Measurements from ENCODE around the gene AGAP1. TPM values are rescaled to one million over a fixed set of nuclear protein-coding genes. Genes with fewer than 3 reads are reported as not detected.
"Not testable (repeated sequence)": the region's sequence is repeated elsewhere in the genome, so short reads cannot be mapped to it uniquely, and the experiment has no call there.

The AGAP1 gene
- polyA plus RNA-seq, 1 donor = 31.5 TPM

GRCh38 chr2:236113948-236114347 lies 620.1 kb downstream of the AGAP1 start:
- no peak for DNase-seq

DNA sequence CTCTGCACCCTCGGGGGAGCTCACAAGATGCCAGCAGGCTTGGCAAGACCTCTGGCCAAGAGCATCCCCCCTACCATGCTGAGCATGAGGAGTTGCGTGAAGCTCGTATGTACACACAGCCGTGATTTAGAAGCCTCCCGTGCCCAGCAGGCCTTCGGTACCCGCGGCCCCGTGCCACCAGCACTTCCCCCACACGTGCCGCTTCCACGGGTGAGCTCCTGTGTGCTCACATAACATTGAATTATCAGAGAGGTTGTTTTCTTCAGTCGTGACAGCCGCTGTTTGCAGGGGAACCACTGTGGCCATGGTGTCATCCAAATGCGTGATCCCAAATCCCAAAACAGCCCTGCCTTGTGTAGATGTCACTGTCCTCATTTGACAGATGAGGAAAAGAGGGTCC lies 621.1 kb downstream of the AGAP1 start:
- no peak for DNase-seq

- DNase-seq = no peak
Observed at GRCh38 chr2:236117401-236117800, 623.6 kb downstream of the AGAP1 start.

- no peak for DNase-seq
Observed at GRCh38 chr2:236117861-236118269, 624.0 kb downstream of the AGAP1 start.

GRCh38 chr2:236119003-236119402 lies 625.2 kb downstream of the AGAP1 start:
- DNase-seq = no peak

- no peak for DNase-seq
Observed at GRCh38 chr2:236119476-236119875, 625.6 kb downstream of the AGAP1 start.

DNA sequence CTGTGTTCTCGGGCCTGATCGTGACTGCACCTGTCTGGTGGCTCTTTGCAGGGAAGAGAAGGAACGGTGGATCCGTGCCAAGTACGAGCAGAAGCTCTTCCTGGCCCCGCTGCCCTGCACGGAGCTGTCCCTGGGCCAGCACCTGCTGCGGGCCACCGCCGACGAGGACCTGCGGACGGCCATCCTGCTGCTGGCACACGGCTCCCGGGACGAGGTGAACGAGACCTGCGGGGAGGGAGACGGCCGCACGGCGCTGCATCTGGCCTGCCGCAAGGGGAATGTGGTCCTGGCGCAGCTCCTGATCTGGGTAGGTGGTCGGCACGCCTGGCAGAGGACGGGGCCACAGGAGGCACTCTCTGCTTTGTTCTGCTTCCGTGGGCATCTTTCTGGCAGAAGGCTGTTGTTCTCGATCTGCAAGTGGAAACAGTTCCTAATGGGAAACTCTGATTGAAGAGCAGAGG lies 626.3 kb downstream of the AGAP1 start:
- no peak for DNase-seq

GRCh38 chr2:236120829-236121228 lies 627.0 kb downstream of the AGAP1 start:
- no peak for DNase-seq

DNA sequence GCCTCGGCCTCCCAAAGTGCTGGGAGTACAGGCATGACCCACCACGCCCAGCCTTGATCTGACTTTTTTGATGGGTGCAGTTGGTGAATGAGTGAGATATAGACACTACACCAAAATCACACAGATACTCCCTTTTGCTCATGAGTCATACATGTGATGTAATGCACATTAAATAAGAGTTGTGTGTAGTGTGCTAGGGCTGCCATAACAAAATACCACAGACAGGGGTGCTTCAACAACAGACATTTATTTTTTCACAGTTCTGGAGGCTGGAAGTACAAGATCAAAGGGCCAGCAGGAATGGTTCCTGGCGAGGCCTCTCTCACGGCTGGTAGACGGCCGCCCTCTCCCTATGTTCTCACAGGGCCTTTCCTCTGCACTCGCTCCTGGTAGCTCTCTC lies 627.7 kb downstream of the AGAP1 start:
- DNase-seq = no peak

DNA sequence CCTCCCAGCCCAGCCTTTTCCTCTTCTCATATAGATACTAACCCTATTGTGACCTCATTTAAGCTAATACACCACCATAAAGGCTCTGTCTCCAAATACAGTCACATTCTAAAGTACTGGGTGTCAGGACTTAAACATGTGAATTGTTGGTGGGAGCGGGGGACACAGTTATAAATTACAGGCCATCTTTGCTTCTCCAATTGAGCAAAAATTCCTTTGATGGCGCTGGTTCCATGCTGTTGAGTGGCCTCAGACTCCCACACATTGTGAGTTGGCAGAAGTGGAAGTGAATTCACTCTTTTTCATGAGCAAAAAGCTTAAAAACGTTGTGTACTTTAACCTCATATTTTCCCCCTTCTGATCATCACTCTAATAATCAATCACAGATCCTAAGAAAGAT lies 628.4 kb downstream of the AGAP1 start:
- no peak for DNase-seq

- DNase-seq = no peak
Observed at GRCh38 chr2:236123716-236124115, 629.9 kb downstream of the AGAP1 start.

DNA sequence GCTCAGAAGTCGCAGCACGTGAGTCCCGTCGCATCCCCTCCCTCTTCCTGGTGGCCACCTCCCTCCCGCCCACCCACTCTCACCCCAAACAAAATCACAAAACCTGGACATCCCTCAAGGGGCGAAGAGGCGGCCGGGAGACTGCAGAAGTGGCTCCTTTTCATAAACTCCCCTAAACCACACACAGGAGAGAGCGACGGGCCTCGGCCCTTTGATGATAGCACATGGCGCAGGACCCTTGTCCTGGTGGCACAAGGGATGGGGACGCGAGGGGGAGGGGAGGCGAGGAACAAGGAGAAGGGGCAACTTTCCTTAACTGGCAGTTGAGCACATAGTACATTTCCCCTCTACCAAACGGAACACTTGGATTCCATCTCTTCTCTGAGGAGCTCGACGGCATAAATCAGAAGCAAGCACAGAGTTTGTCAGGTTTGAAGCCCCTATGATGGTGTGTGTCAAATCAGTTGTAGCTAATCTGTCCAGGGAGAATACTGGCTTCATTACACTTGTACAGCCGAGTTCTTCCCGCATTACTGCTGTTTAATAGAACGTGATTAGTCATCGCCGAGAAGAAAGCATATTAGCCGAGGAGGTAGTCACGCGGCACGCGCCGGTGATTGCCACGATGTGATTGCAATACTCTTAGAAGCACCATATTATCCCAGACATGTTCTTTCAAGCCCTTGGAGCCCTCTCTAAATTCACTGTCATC lies 630.5 kb downstream of the AGAP1 start:
- no peak for DNase-seq

GRCh38 chr2:236125541-236125940 lies 631.7 kb downstream of the AGAP1 start:
- no peak for DNase-seq

- no peak for DNase-seq
Observed at GRCh38 chr2:236127010-236127409, 633.2 kb downstream of the AGAP1 start.

GRCh38 chr2:236128321-236128720 lies 634.5 kb downstream of the AGAP1 start:
- no peak for DNase-seq

DNA sequence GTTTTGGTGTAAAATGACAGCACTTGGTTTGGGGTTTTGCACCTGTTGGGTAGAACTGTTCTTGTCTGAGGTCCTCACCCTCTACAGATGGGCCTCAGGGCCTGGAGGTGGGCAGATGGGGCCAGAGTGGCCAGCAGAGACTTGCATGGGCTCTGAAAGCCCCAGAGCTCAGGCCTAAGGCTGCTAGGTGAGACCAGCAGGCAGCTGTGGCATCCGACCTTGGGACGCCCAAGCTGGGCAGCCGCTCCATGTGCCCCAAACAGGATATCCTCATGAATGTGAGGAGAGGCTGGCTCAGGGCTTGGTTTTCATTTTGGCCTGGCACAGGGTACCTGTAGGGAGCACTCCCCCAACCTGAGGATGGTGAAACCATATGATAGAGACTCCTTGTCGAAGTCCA lies 636.1 kb downstream of the AGAP1 start:
- DNase-seq = no peak

- no peak for DNase-seq
Observed at GRCh38 chr2:236130349-236130998, 636.6 kb downstream of the AGAP1 start.

GRCh38 chr2:236131073-236131692 lies 637.3 kb downstream of the AGAP1 start:
- DNase-seq = no peak

- DNase-seq = no peak
Observed at GRCh38 chr2:236133410-236134012, 639.7 kb downstream of the AGAP1 start.

GRCh38 chr2:236136538-236136937 lies 642.7 kb downstream of the AGAP1 start:
- no peak for DNase-seq

GRCh38 chr2:236137066-236137465 lies 643.2 kb downstream of the AGAP1 start:
- DNase-seq = no peak

- not testable (repeated sequence) for DNase-seq
Observed at GRCh38 chr2:236141616-236142015, 647.8 kb downstream of the AGAP1 start.

- no peak for DNase-seq
Observed at GRCh38 chr2:236143811-236144210, 650.0 kb downstream of the AGAP1 start.
